Measurements from ENCODE around the gene DRGX.

The DRGX gene

DNA sequence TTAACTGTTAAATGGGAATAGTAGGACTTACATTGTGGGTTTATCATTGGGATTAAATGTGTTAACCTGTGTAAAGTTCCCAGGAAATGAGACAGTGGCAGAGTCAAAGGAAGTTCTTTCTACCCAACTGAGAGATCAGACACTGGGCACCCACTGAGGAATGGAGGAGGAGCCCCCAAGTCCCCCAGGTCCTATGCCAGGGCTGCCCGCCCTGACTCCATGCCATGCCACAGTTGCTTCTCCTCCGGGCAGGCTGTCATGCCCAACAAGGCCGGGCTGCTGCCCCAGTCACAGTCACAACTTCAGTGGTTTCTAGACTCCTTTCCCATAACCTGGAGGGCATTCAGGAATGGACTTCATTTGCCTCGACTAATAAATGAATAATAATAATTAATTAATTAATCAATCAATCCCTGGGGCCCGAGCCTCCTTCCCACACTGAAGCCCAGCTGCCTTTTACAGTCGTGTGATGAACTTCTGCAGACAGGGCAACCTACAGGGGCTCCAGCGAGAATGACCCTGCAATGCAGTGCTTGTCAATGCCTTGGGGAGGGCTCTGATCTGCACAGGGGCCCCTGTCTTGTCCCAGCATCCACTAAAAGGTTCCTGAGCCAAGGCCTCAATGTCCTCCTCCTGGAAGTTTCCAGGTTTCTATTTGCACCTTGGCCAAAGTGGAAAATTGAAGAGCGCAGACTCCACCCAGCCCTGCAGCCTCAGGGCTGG lies 32.4 kb downstream of the DRGX start:
- no peak overlapping the region for H3K4me3 ChIP-seq (ENCODE audit: low read length)
- no peak for DNase-seq (ENCODE audit: low read depth)
- TF ChIP-seq, protein P1, sequence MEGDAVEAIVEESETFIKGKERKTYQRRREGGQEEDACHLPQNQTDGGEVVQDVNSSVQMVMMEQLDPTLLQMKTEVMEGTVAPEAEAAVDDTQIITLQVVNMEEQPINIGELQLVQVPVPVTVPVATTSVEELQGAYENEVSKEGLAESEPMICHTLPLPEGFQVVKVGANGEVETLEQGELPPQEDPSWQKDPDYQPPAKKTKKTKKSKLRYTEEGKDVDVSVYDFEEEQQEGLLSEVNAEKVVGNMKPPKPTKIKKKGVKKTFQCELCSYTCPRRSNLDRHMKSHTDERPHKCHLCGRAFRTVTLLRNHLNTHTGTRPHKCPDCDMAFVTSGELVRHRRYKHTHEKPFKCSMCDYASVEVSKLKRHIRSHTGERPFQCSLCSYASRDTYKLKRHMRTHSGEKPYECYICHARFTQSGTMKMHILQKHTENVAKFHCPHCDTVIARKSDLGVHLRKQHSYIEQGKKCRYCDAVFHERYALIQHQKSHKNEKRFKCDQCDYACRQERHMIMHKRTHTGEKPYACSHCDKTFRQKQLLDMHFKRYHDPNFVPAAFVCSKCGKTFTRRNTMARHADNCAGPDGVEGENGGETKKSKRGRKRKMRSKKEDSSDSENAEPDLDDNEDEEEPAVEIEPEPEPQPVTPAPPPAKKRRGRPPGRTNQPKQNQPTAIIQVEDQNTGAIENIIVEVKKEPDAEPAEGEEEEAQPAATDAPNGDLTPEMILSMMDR (conservative IDR thresholded peaks at IDR 0.05; ENCODE audit: low read length): no peak

DNA sequence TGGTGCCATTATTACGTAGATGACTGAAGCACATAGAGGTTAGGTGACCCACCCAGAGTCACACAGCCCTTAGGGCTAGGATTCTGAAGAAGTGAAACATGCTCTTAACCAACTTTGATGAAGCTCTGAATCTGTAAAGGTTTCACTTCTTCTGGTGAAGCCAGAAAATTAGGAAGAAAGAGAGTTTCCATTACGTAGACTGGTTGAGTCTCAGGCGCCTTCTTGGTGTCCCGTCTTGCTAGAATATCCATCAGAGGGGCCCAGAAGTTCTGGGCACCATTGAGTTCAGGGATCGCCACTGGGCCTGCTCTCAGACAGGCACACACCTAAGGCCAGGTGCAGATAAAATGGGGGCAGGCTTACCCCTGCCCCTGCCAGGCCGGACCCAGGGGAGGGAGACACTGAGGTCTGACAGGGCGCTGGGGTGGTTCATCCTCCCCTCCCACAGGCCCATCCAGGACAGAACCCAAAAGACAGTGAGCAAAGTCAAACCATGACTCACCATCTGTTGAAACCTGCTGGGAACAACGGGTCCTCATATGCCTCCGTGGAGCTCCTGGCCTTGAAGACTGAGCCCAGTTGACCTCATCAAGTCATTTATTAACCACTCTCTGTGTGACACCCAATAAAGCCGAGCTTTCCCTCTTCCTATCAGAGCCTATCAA lies 33.2 kb downstream of the DRGX start:
- H3K4me3 ChIP-seq (ENCODE audit: low read length): no peak overlapping the region
- DNase-seq (ENCODE audit: low read depth): no peak
- TF ChIP-seq, protein P1 (conservative IDR thresholded peaks at IDR 0.05; ENCODE audit: low read length): no peak

DNA sequence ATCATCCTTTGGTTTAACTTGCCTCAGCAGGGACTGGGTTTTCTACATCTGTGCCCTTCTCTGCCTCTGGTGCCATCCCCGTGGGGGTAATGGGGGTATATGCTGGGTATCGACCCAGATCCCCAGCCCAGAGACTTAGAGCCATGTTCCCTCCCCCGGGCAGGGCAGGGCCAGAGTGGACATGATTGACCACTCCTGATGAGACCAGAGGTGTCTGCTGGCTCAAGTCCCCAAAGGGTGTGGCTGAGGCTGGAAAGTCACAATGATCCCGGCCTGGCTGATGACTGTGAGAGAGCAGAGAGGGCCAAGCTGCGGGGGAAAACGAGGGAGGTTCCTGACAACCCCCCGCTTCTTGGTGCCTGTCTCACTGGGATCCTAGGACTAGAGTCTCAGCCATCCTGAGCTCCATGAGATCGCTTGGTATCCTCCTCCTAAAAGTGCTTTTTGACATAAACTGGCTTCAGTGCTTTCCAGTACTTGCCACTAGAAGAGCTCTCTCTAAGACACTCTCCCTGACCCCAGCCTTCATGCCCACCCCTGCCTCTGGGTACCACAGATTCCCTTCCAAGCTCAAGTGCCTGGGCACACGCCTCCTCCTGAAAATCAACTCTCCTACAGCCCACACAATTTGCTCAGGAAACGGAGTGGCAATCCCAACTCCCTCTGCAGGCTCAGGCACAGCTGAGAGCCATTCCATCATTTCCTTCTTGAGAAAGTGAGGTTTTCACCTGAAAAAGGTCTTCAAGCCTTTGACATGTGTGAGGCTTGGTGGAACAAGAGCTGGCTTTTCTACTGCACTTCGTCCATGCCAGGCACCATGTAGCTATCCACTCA lies 33.9 kb downstream of the DRGX start:
- H3K4me3 ChIP-seq (ENCODE audit: low read length): no peak overlapping the region
- no peak for DNase-seq (ENCODE audit: low read depth)
- TF ChIP-seq, protein P1 (conservative IDR thresholded peaks at IDR 0.05; ENCODE audit: low read length): no peak

DNA sequence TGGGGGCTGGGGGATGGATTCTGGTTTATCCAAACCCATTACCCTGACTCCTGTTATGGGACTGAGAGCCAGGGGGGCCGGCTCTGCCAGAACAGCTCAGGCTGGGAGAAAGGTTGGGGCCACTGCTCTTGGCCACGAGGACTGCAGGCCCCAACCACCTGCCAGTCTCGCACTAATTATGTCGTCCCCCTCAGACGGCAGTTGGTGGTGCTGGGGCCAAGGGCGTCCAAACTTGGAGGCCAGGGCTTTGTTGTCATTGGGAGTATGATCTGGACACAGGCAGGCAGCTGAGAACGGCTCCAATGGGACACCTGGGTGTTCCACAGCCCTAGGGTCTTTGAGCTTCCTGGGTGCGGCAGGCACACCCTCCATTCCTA lies 34.7 kb downstream of the DRGX start:
- H3K4me3 ChIP-seq (ENCODE audit: low read length): no peak overlapping the region
- DNase-seq (ENCODE audit: low read depth): no peak
- TF ChIP-seq, protein P1 (conservative IDR thresholded peaks at IDR 0.05; ENCODE audit: low read length): no peak

DNA sequence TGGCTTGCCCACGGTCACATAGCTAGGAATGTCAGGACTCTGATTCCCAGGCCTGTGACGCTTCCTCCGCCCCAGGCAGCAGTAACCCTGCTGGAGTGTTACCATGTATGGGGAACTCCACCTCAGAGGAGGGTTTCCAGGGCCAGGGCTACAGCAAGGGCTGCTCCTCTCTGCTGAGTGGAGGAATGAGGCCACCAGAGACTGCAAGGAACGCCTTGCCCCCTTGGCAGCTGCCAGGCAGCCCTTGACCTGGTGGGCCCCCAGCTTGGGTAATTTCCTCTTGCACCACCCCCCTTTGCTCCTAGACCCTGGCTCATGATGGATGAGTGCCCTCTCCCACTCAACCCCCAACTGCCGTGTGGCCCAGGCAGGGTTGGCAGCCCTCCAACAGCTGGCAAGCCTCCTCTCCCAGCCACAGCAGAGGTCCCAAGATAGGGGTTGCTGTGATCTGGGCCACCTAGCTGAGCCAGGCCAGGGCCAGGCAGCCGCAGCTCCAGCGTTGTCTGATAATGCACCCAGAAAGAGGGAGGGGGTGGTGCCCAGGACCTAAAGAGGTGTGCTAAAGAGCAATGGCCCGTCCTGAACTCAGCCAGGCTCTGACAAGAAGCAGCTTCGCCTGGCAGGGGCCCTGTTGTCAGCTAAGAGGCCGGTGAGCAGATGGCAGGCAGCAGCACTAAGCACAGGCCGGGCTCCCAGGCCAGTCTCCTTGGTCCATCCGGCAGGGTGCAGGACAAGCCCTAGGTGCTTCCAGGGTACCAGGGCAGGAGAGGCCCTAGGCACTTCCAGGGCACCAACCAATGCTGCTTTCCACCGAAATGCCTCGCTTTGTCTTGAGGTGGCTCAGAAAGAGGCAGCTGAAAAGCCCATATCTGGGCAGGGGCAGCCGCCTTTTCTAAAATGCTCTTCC lies 35.4 kb downstream of the DRGX start:
- TF ChIP-seq, protein P1 (conservative IDR thresholded peaks at IDR 0.05; ENCODE audit: low read length): no peak
- no peak for DNase-seq (ENCODE audit: low read depth)
- no peak overlapping the region for H3K4me3 ChIP-seq (ENCODE audit: low read length)

DNA sequence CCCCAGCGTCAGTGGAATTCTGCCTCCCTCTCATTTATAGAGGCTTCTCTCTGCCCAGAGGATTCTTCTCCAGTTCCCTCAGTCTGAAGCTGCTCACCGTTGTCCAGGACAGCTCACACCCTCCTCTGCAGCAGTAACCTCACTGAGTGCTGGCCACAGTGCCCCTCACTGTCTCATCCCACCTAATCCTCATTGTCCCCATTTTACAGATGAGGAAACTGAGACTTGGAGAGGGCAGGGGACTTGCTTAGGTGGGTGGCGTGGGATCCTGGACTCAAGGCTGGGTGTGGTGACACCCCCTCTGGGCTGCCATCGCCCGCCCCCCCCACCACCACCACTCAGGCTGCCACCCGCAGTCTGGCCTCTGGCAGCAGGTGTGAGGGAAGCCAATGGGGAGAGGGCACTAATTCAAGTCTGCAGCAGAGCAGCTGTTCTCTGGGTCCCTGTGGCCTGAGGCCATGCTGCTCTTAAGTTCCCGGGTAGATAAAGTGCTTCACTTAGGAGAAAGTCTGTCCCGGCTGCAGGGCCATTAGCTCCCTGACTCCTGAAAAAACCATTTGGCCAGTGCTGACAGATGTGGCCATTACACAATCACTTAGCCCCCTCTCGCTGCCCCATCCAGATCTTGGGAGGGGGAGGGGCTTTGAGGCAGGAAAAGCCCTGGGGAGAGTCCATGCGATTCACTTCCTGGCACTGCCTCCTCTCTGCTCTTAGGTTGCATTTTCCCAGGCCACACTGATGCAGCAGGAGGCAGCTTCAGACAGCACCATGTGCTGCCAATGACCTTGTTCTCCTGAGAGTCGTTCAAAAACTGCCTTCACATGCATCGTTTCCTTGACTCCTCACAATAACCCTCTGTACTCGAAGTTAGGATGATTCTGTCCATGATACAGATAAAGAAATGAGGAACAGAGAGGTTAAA lies 36.3 kb downstream of the DRGX start:
- H3K4me3 ChIP-seq (ENCODE audit: low read length): no peak overlapping the region
- TF ChIP-seq, protein P1 (conservative IDR thresholded peaks at IDR 0.05; ENCODE audit: low read length): no peak
- no peak for DNase-seq (ENCODE audit: low read depth)
